GM23338 (cell line): ENCODE measurements around the gene UGT1A1. TPM values are rescaled to one million over a fixed set of nuclear protein-coding genes. Genes with fewer than 3 reads are reported as not detected.

Experiments
- ATAC-seq: fragments of 200-7000 bp; cut with Tn5 transposase; 3 replicates; pipeline ENCODE4 v1.9.1; 2020
- DNase-seq: peaks from one replicate; pipeline ENCODE4 v3.0.0-alpha.2; 2015; ENCODE audit warnings: low spot score
- H2AFZ ChIP-seq: fragments of 200-600 bp; sonication (generic); 2 replicates; pipeline ENCODE4 v1.8.0; 2016; ENCODE audit warnings: antibody characterized with exemption, mild to moderate bottlenecking, moderate library complexity
- H3F3A ChIP-seq: fragments of 200-600 bp; sonication (generic); replicated peaks from 2 replicates; pipeline ENCODE4 v1.8.0; 2017; ENCODE audit warnings: antibody characterized with exemption, mixed run types, low read depth
- H3K27ac ChIP-seq: fragments of 200-600 bp; sonication (generic); 2 replicates; pipeline ENCODE4 v1.6.1; 2016; ENCODE audit warnings: low read depth
- H3K27me3 ChIP-seq: fragments of 200-600 bp; sonication (generic); 2 replicates; pipeline ENCODE4 v1.8.0; 2016; ENCODE audit warnings: mild to moderate bottlenecking, mixed run types, moderate library complexity; ENCODE audit not compliant: insufficient read depth
- H3K36me3 ChIP-seq: fragments of 200-600 bp; sonication (generic); 2 replicates; pipeline ENCODE4 v1.8.0; 2016; ENCODE audit warnings: mild to moderate bottlenecking; ENCODE audit not compliant: insufficient read depth
- H3K4me1 ChIP-seq: fragments of 200-600 bp; sonication (generic); 2 replicates; pipeline ENCODE4 v1.8.0; 2016; ENCODE audit warnings: mild to moderate bottlenecking, moderate library complexity; ENCODE audit not compliant: insufficient read depth
- H3K4me2 ChIP-seq: fragments of 200-600 bp; sonication (generic); 2 replicates; pipeline ENCODE4 v1.7.1; 2017; ENCODE audit warnings: mixed run types
- H3K4me3 ChIP-seq: fragments of 200-600 bp; sonication (generic); 2 replicates; pipeline ENCODE4 v1.6.1; 2016; ENCODE audit warnings: mixed run types
- H3K79me2 ChIP-seq: fragments of 200-600 bp; sonication (generic); replicated peaks from 2 replicates; pipeline ENCODE4 v1.8.0; 2017; ENCODE audit warnings: mild to moderate bottlenecking; ENCODE audit not compliant: insufficient read depth
- H3K9me2 ChIP-seq: fragments of 200-600 bp; sonication (generic); 2 replicates; pipeline ENCODE4 v1.8.0; 2017; ENCODE audit not compliant: insufficient read depth
- H4K20me1 ChIP-seq: fragments of 200-600 bp; sonication (generic); replicated peaks from 2 replicates; pipeline ENCODE4 v1.8.0; 2017; ENCODE audit warnings: mild to moderate bottlenecking; ENCODE audit not compliant: insufficient read depth
- H3K27ac Mint-ChIP-seq: 2 replicates; pipeline ENCODE4 v1.8.0; 2020; ENCODE audit warnings: inconsistent platforms, mild to moderate bottlenecking, moderate library complexity, mixed read lengths
- H3K27me3 Mint-ChIP-seq: 3 replicates; pipeline ENCODE4 v1.8.0; 2022; ENCODE audit warnings: low read depth, mild to moderate bottlenecking, moderate library complexity, mixed read lengths, inconsistent platforms; ENCODE audit not compliant: insufficient read depth, poor library complexity
- H3K36me3 Mint-ChIP-seq: 3 replicates; pipeline ENCODE4 v1.8.0; 2021; ENCODE audit warnings: low read depth, mild to moderate bottlenecking, inconsistent platforms, moderate library complexity, mixed read lengths
- H3K4me1 Mint-ChIP-seq: 3 replicates; pipeline ENCODE4 v1.8.0; 2020; ENCODE audit warnings: mild to moderate bottlenecking, inconsistent platforms, mixed read lengths
- H3K4me3 Mint-ChIP-seq: 3 replicates; pipeline ENCODE4 v1.8.0; 2021; ENCODE audit warnings: moderate library complexity, mild to moderate bottlenecking, inconsistent platforms, mixed read lengths
- H3K9me3 Mint-ChIP-seq: 3 replicates; pipeline ENCODE4 v1.8.0; 2020; ENCODE audit warnings: moderate library complexity, mild to moderate bottlenecking, inconsistent platforms, mixed read lengths
- CREB1 ChIP-seq: fragments of 250-450 bp; sonication (Bioruptor Pico); IDR thresholded peaks from 2 replicates; pipeline ENCODE4 v1.5.0; 2020; ENCODE audit warnings: low read depth, mild to moderate bottlenecking, moderate library complexity
- EZH2 ChIP-seq: fragments of 200-600 bp; sonication (generic); IDR thresholded peaks from one replicate; pipeline ENCODE4 v1.8.0; 2017; ENCODE audit warnings: antibody characterized with exemption, mild to moderate bottlenecking, low read depth; ENCODE audit not compliant: unreplicated experiment
- EZH2phosphoT487 ChIP-seq: fragments of 200-600 bp; sonication (generic); IDR thresholded peaks from one replicate; pipeline ENCODE4 v1.8.1; 2018; ENCODE audit warnings: antibody characterized with exemption; ENCODE audit not compliant: unreplicated experiment
- JUNB ChIP-seq: IDR thresholded peaks from one replicate; pipeline ENCODE4 v1.6.1; 2016; ENCODE audit warnings: antibody characterized with exemption; ENCODE audit not compliant: unreplicated experiment
- POLR2AphosphoS5 ChIP-seq: IDR thresholded peaks from 2 replicates; pipeline ENCODE4 v1.6.1; 2016; ENCODE audit warnings: antibody characterized with exemption, low read depth
- STAT1 ChIP-seq: IDR thresholded peaks from one replicate; pipeline ENCODE4 v1.6.1; 2016; ENCODE audit warnings: antibody characterized with exemption; ENCODE audit not compliant: unreplicated experiment
- ZNF114 ChIP-seq: fragments of 250-450 bp; sonication (Bioruptor Pico); IDR thresholded peaks from 2 replicates; pipeline ENCODE4 v1.5.0; 2020; ENCODE audit warnings: mild to moderate bottlenecking, moderate library complexity
- ZNF331 ChIP-seq: fragments of 250-450 bp; sonication (Bioruptor Pico); IDR thresholded peaks from 2 replicates; pipeline ENCODE4 v1.5.0; 2020; ENCODE audit warnings: low read depth, mild to moderate bottlenecking, moderate library complexity
- polyA plus RNA-seq: library from polyadenylated mRNA; unstranded; fragments of >200 nt; fragmentation: Nextera tagmentation; extraction: Ambion mirVana; gene quantifications from 2 replicates; pipeline ENCODE4 v1.2.1, GENCODE V29; 2016
- total RNA-seq: library from RNA; depleted of rRNA; stranded (reverse); fragments of >200 nt; shearing (Covaris generic); gene quantifications from 2 replicates; pipeline ENCODE4 v1.2.3, GENCODE V29; 2014
- TF ChIP-seq, protein P1 (sequence below): IDR thresholded peaks from 2 replicates; pipeline ENCODE4 v1.6.1; 2016; ENCODE audit warnings: antibody characterized with exemption

Gene UGT1A1
- total and polyA plus RNA-seq, 2 experiments from 2014 or later = not detected

DNA sequence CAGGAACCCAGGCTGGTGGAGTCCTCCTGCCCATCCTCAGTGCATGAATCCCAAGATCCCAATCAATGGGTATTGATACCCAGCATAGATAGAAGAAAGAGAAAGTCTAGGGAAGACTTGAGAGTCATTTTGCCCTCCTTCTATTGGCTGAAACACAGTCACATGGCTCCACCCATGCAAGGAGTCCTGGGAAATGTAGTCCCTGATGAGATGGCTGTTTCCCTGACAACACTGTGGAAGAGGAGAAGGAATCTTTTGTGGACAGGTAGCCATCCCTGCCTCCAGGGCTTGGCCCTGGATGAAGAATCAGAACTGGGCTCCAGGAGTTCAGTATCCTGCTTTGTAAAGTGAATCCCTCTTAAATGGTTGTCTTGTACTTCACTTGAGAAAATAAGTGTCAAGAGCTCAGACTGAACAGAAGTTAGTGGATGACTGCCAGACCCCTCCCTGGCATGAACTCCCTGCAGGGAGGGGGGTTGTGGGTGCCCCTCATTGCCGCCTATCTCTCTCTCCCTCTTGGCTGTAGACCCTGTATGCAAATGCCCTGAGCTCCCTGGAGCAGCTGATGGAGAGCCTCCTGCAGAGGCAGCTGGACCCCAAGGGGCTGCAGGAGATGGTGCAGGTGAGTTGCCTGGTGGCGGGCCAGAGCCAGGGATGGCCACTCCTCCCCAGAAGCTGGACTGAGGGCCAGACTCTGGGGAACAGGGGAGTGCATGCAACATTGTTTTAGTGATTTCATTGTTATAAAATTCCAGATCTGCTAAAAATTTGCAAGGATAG, 54.2 kb downstream of the UGT1A1 start:
- TF ChIP-seq, protein P1, sequence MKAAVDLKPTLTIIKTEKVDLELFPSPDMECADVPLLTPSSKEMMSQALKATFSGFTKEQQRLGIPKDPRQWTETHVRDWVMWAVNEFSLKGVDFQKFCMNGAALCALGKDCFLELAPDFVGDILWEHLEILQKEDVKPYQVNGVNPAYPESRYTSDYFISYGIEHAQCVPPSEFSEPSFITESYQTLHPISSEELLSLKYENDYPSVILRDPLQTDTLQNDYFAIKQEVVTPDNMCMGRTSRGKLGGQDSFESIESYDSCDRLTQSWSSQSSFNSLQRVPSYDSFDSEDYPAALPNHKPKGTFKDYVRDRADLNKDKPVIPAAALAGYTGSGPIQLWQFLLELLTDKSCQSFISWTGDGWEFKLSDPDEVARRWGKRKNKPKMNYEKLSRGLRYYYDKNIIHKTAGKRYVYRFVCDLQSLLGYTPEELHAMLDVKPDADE = 0 out of 2 replicates have a peak, but pooled peaks have one; percentile 35
- TF ChIP-seq JUNB (no peak), CREB1 (no peak), ZNF331 (CRISPR knock-in tag) (no peak)
- H3K4me3 ChIP-seq = no peak overlapping the region
- H3K36me3 Mint-ChIP-seq = no peaks in the 10 kb centered on the region
- H3K4me2 ChIP-seq = no peak overlapping the region
- H2AFZ ChIP-seq = no peak overlapping the region
- H3K9me3 Mint-ChIP-seq = peaks cover 5% of the 10 kb centered on the region; the same call in 2 of the 3 replicates
- H3K4me1 Mint-ChIP-seq = no peaks in the 10 kb centered on the region
- peak; percentile 60 for DNase-seq
- H4K20me1 ChIP-seq = no peaks in the 10 kb centered on the region
- H3K9me2 ChIP-seq = peaks cover 6% of the 10 kb centered on the region
- H3K4me3 Mint-ChIP-seq = no peak overlapping the region
- H3K27me3 Mint-ChIP-seq = peaks cover 9% of the 10 kb centered on the region
- no peaks in the 10 kb centered on the region for H3F3A ChIP-seq
- H3K27ac Mint-ChIP-seq = no peak overlapping the region
- H3K27ac ChIP-seq = no peak overlapping the region
- ATAC-seq = peak; percentile 88
- no peaks in the 10 kb centered on the region for H3K27me3 ChIP-seq
- no peaks in the 10 kb centered on the region for H3K36me3 ChIP-seq
- no peaks in the 10 kb centered on the region for H3K79me2 ChIP-seq
- no peaks in the 10 kb centered on the region for H3K4me1 ChIP-seq

DNA sequence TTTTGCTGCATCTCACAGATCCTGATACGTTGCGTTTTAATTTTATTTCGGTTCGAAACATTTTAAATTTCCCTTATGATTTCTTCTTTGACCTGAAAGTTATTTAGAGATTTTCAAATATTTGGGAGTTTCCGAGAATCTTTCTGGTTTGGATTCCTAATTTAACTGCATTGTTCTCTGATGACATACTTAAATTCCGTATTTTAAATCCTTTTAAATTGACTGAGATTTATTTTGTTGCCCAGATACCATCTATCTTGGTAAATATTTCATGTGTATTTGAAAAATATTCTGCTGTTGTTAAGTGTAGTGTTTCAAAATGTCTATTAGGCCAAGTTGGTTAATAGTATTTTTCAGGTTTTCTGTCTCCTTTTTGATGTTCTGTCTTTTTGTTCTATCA, 55.8 kb downstream of the UGT1A1 start:
- H3K36me3 ChIP-seq = no peaks in the 10 kb centered on the region
- no peaks in the 10 kb centered on the region for H3K79me2 ChIP-seq
- no peak overlapping the region for H2AFZ ChIP-seq
- no peaks in the 10 kb centered on the region for H3K27me3 ChIP-seq
- no peaks in the 10 kb centered on the region for H3K36me3 Mint-ChIP-seq
- no peaks in the 10 kb centered on the region for H3K4me1 ChIP-seq
- TF ChIP-seq CREB1 (no peak), ZNF114 (no peak), EZH2phosphoT487 (no peak), EZH2 (no peak), STAT1 (no peak), POLR2AphosphoS5 (no peak)
- ATAC-seq (no peak), DNase-seq (no peak)
- no peak overlapping the region for H3K4me3 Mint-ChIP-seq
- H4K20me1 ChIP-seq = no peaks in the 10 kb centered on the region
- peaks cover 13% of the 10 kb centered on the region for H3K27me3 Mint-ChIP-seq
- no peak overlapping the region for H3K27ac ChIP-seq
- H3K4me2 ChIP-seq = no peak overlapping the region
- no peak overlapping the region for H3K27ac Mint-ChIP-seq
- H3K4me3 ChIP-seq = no peak overlapping the region
- no peaks in the 10 kb centered on the region for H3K4me1 Mint-ChIP-seq
- no peaks in the 10 kb centered on the region for H3F3A ChIP-seq
- H3K9me3 Mint-ChIP-seq = no peaks in the 10 kb centered on the region
- peaks cover 6% of the 10 kb centered on the region for H3K9me2 ChIP-seq

DNA sequence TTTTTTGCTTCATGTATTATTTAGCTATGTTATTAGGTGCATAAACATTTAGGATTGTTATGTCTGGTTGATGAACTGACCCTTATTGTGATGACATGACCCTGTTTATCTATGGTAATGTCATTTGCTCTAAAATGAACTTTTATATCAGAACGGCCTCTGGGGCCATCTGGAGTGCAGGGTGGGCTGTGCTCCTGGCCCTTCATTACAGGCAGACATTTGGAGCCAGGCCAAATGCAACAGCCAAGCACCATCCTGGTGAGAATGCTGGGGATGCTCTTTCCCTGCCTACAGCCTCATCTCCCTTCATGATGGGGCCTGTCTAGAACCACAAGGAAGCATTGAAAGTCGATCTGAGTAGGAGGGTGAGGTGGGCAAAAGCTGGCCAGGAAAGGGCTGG, 56.3 kb downstream of the UGT1A1 start:
- no peaks in the 10 kb centered on the region for H3K36me3 Mint-ChIP-seq
- H3K4me3 Mint-ChIP-seq = no peak overlapping the region
- no peak overlapping the region for H3K4me2 ChIP-seq
- H3K27me3 ChIP-seq = no peaks in the 10 kb centered on the region
- no peak overlapping the region for H3K4me3 ChIP-seq
- H3K4me1 ChIP-seq = no peaks in the 10 kb centered on the region
- peaks cover 6% of the 10 kb centered on the region for H3K9me2 ChIP-seq
- H2AFZ ChIP-seq = no peak overlapping the region
- H3K9me3 Mint-ChIP-seq = no peaks in the 10 kb centered on the region
- H3F3A ChIP-seq = no peaks in the 10 kb centered on the region
- no peak overlapping the region for H3K27ac ChIP-seq
- H4K20me1 ChIP-seq = no peaks in the 10 kb centered on the region
- DNase-seq = no peak
- TF ChIP-seq, protein P1 = no peak
- no peak for TF ChIP-seq CREB1
- H3K27ac Mint-ChIP-seq = no peak overlapping the region
- no peaks in the 10 kb centered on the region for H3K36me3 ChIP-seq
- H3K4me1 Mint-ChIP-seq = no peaks in the 10 kb centered on the region; the same call in 2 of the 3 replicates
- ATAC-seq = no peak
- H3K79me2 ChIP-seq = no peaks in the 10 kb centered on the region
- peaks cover 12% of the 10 kb centered on the region for H3K27me3 Mint-ChIP-seq
